HEK293 (cell line): ENCODE results near the gene NFIC.

Experiments
- CTCF ChIA-PET: fragments of 350-600 bp; formaldehyde crosslinking; extraction: SDS; loops from one replicate; lab custom pipeline; 2021; ENCODE audit warnings: antibody characterized with exemption; lab: Yijun Ruan, JAX
- POLR2A ChIA-PET: fragments of 300-600 bp; formaldehyde crosslinking; extraction: SDS; loops from one replicate; lab custom pipeline; 2020; ENCODE audit warnings: antibody characterized with exemption, inconsistent platforms; lab: Yijun Ruan, JAX
- H3K27ac ChIP-seq: fragments of 200-500 bp; sonication (Bioruptor generic); 2 replicates; pipeline ENCODE4 v1.5.1; 2014; ENCODE audit warnings: low read depth, low read length, control low read depth, inconsistent platforms; ENCODE audit errors: extremely low read depth
- H3K36me3 ChIP-seq, 2 experiments: fragments of 200-500 bp in 1 of 2; sonication (Bioruptor generic) in 1 of 2; 1 replicate in 1 of 2; 2 replicates in 1 of 2; pipeline ENCODE4 v1.5.1; 2014 to 2017; ENCODE audit warnings: inconsistent platforms in 2 of 2, low read length in 2 of 2; ENCODE audit not compliant: control insufficient read depth in 2 of 2, insufficient read depth in 1 of 2
- H3K4me1 ChIP-seq: fragments of 200-500 bp; sonication (Bioruptor generic); 2 replicates; pipeline ENCODE4 v1.5.1; 2014; ENCODE audit warnings: mild to moderate bottlenecking, low read length, inconsistent platforms; ENCODE audit not compliant: control insufficient read depth, insufficient read depth
- H3K4me3 ChIP-seq: 2 replicates; pipeline ENCODE4 v1.5.1; 2011; ENCODE audit warnings: low read depth, mild to moderate bottlenecking, control low read depth, low read length, moderate library complexity
- H3K9me3 ChIP-seq: fragments of 200-500 bp; sonication (Bioruptor generic); 2 replicates; pipeline ENCODE4 v1.5.1; 2014; ENCODE audit warnings: low read depth, low read length, inconsistent platforms; ENCODE audit not compliant: control insufficient read depth, insufficient read depth
- GLIS1 ChIP-seq: fragments of 450-650 bp; formaldehyde crosslinking; IDR thresholded peaks from 2 replicates; pipeline ENCODE4 v1.5.1; 2016; ENCODE audit warnings: missing biosample characterization, missing genetic modification characterization
- KLF1 ChIP-seq: fragments of 450-650 bp; formaldehyde crosslinking; IDR thresholded peaks from 2 replicates; pipeline ENCODE4 v1.5.1; 2016; ENCODE audit warnings: missing biosample characterization, missing genetic modification characterization
- KLF8 ChIP-seq: fragments of 450-650 bp; formaldehyde crosslinking; IDR thresholded peaks from 2 replicates; pipeline ENCODE4 v1.5.1; 2016; ENCODE audit warnings: missing biosample characterization, missing genetic modification characterization
- KLF9 ChIP-seq: fragments of 450-650 bp; formaldehyde crosslinking; IDR thresholded peaks from 2 replicates; pipeline ENCODE4 v1.5.1; 2016; ENCODE audit warnings: missing biosample characterization, missing genetic modification characterization, low read depth
- SP2 ChIP-seq: fragments of 450-650 bp; formaldehyde crosslinking; IDR thresholded peaks from 2 replicates; pipeline ENCODE4 v1.5.1; 2016; ENCODE audit warnings: missing biosample characterization, missing genetic modification characterization
- SP3 ChIP-seq: fragments of 450-650 bp; formaldehyde crosslinking; IDR thresholded peaks from 2 replicates; pipeline ENCODE4 v1.5.1; 2016; ENCODE audit warnings: missing biosample characterization, missing genetic modification characterization
- ZFP69B ChIP-seq: fragments of 450-650 bp; formaldehyde crosslinking; IDR thresholded peaks from 2 replicates; pipeline ENCODE4 v1.5.1; 2016; ENCODE audit warnings: missing biosample characterization, missing genetic modification characterization
- ZNF16 ChIP-seq: fragments of 450-650 bp; formaldehyde crosslinking; IDR thresholded peaks from 2 replicates; pipeline ENCODE4 v1.5.1; 2016; ENCODE audit warnings: low read depth, missing biosample characterization, missing genetic modification characterization
- ZNF19 ChIP-seq: fragments of 450-650 bp; formaldehyde crosslinking; IDR thresholded peaks from 2 replicates; pipeline ENCODE4; 2016; ENCODE audit warnings: missing biosample characterization, missing genetic modification characterization, low read depth
- ZNF335 ChIP-seq: fragments of 450-650 bp; formaldehyde crosslinking; conservative IDR thresholded peaks from 2 replicates; pipeline ENCODE4 v1.5.1; 2016; ENCODE audit warnings: missing biosample characterization, missing genetic modification characterization
- ZNF394 ChIP-seq: fragments of 450-650 bp; formaldehyde crosslinking; IDR thresholded peaks from 2 replicates; pipeline ENCODE4 v1.5.1; 2016; ENCODE audit warnings: missing biosample characterization, missing genetic modification characterization, mild to moderate bottlenecking, moderate library complexity, borderline replicate concordance
- ZNF548 ChIP-seq: fragments of 450-650 bp; formaldehyde crosslinking; IDR thresholded peaks from 2 replicates; pipeline ENCODE4 v1.5.1; 2016; ENCODE audit warnings: missing biosample characterization, missing genetic modification characterization
- ZNF555 ChIP-seq: fragments of 450-650 bp; formaldehyde crosslinking; conservative IDR thresholded peaks from 2 replicates; pipeline ENCODE4 v1.5.1; 2017; ENCODE audit warnings: missing biosample characterization, mild to moderate bottlenecking, missing genetic modification characterization, inconsistent platforms
- ZNF600 ChIP-seq: fragments of 450-650 bp; formaldehyde crosslinking; IDR thresholded peaks from 2 replicates; pipeline ENCODE4 v1.5.1; 2016; ENCODE audit warnings: missing biosample characterization, missing genetic modification characterization
- TF ChIP-seq, protein P1 (sequence below): IDR thresholded peaks from 2 replicates; pipeline ENCODE4 v1.6.1; 2011; ENCODE audit warnings: mild to moderate bottlenecking, low read depth, low read length, borderline replicate concordance
- TF ChIP-seq, protein P2 (sequence below): fragments of 450-650 bp; formaldehyde crosslinking; IDR thresholded peaks from 2 replicates; pipeline ENCODE4 v1.5.1; 2016; ENCODE audit warnings: missing biosample characterization, missing genetic modification characterization
- TF ChIP-seq, protein P3 (sequence below): fragments of 450-650 bp; formaldehyde crosslinking; IDR thresholded peaks from 2 replicates; pipeline ENCODE4 v1.5.1; 2016; ENCODE audit warnings: missing biosample characterization, missing genetic modification characterization

NFIC gene

DNA sequence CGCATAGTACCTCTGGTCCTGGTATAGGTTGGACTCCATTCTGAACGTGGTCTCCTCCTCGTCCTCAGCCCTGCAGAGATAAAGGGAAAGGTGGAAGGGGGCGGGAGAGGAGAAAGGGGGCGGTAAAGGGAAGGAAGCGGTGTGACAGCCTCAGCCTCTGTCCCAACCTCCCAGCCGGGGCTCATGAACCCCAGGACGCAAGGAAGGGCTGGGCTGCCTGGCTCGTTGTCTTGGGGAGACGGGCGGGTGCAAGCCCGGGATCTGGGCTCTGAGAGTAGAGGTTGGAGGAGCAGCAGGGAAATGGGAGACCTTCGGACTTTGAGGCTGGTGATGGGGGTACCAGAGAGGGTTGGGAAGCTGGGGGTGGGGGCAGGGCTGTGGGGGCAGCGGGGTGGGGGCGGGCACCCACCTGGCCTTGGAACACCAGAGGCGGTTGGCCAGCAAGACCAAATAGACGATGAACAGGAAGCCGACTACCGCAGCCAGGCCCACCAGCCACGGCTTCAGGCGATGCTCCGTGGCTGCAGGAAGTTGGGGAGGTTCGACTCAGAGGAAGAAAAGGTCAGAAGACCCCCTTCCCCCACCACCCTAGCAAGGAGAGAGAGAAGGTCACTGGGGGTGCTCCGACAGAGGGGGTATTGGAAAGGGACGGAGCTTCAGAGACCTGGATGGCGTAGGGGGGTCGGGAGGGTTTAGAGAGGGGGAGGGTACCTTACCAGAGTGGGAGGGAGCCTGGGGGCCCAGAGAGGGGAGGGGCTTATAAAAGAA, 112.2 kb downstream of the NFIC start:
- CTCF ChIA-PET = interaction anchor here (0.5 to 9.4 kb wide), 4 partner anchors 8 to 151 kb away, joined by 3 to 62 read pairs (median 4); no protein-coding TSS in a partner anchor
- no peak overlapping the region for H3K27ac ChIP-seq
- POLR2A ChIA-PET = interaction anchor here (0.7 to 0.9 kb wide), 3 partner anchors 22 to 245 kb away, joined by 3 to 7 read pairs (median 3); partner anchors contain the start of gene DOHH

DNA sequence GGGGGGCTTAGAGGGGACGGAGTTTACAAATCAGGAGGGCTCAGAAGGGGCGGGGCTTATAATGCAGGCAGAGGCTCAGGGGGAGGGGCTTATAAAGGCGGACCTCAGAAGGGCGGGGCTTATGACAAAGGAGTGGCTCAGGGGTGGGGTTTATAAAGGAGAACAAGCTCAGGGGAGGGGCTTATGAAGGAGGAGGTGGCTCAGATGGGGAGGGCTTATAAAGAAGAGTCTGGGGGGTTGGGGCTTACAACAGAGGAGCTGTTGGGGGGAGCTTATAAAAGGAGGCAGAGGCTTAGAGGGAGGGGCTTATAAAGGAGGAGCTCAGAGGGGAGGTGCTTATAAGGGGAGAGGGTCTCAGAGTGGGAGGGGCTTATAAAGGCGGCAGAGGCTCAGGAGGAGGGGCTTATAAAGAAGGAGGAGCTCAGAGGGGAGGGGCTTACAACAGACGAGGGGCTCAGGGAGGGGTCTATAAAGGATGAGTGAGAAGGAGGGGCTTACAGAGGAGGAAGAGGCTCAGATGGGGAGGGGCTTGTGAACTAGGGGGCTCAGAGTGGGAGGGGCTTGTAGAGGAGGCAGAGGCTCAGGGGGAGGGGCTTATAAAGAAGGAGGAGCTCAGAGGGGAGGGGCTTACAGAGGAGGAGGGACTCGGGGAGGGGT, 112.9 kb downstream of the NFIC start:
- H3K36me3 ChIP-seq = no peaks in the 10 kb centered on the region
- POLR2A ChIA-PET = interaction anchor here (0.6 to 0.9 kb wide), 5 partner anchors 12 to 246 kb away, joined by 3 to 7 read pairs (median 3); partner anchors contain the start of gene DOHH
- no peak overlapping the region for H3K27ac ChIP-seq
- peak; percentile 47; the same call in 1 of the 2 replicates for TF ChIP-seq SP3 (tag by site-specific recombination)
- no peak for TF ChIP-seq ZNF548 (tag by site-specific recombination)
- 0 out of 2 replicates have a peak, but pooled peaks have one; percentile 13 for TF ChIP-seq KLF1 (tag by site-specific recombination)
- TF ChIP-seq KLF8 = peak; percentile 64
- TF ChIP-seq SP2 (tag by site-specific recombination) = peak; percentile 61
- TF ChIP-seq ZNF335 = no peak
- no peak for TF ChIP-seq KLF9 (tag by site-specific recombination)
- no peak for TF ChIP-seq ZNF16
- H3K9me3 ChIP-seq = no peaks in the 10 kb centered on the region
- H3K4me3 ChIP-seq = no peak overlapping the region
- CTCF ChIA-PET = interaction anchor here (0.5 to 9.4 kb wide), 5 partner anchors 8 to 156 kb away, joined by 3 to 62 read pairs (median 3); no protein-coding TSS in a partner anchor
- no peaks in the 10 kb centered on the region for H3K4me1 ChIP-seq

More for the DNA sequence above, 112.2 kb downstream of the NFIC start:
- no peak for TF ChIP-seq ZNF394
- TF ChIP-seq, protein P1, sequence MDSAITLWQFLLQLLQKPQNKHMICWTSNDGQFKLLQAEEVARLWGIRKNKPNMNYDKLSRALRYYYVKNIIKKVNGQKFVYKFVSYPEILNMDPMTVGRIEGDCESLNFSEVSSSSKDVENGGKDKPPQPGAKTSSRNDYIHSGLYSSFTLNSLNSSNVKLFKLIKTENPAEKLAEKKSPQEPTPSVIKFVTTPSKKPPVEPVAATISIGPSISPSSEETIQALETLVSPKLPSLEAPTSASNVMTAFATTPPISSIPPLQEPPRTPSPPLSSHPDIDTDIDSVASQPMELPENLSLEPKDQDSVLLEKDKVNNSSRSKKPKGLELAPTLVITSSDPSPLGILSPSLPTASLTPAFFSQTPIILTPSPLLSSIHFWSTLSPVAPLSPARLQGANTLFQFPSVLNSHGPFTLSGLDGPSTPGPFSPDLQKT = no peak
- no peak for TF ChIP-seq ZNF19 (tag by site-specific recombination)
- 0 out of 2 replicates have a peak, but pooled peaks have one; percentile 4 for TF ChIP-seq ZNF600 (tag by site-specific recombination)
- TF ChIP-seq ZNF555 (tag by site-specific recombination) = no peak
- TF ChIP-seq, protein P2, sequence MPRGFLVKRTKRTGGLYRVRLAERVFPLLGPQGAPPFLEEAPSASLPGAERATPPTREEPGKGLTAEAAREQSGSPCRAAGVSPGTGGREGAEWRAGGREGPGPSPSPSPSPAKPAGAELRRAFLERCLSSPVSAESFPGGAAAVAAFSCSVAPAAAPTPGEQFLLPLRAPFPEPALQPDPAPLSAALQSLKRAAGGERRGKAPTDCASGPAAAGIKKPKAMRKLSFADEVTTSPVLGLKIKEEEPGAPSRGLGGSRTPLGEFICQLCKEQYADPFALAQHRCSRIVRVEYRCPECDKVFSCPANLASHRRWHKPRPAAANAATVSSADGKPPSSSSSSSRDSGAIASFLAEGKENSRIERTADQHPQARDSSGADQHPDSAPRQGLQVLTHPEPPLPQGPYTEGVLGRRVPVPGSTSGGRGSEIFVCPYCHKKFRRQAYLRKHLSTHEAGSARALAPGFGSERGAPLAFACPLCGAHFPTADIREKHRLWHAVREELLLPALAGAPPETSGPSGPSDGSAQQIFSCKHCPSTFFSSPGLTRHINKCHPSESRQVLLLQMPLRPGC (tag by site-specific recombination) = no peak
- H3K36me3 ChIP-seq = no peaks in the 10 kb centered on the region
- H3K9me3 ChIP-seq = no peaks in the 10 kb centered on the region
- no peak overlapping the region for H3K4me3 ChIP-seq
- H3K4me1 ChIP-seq = no peaks in the 10 kb centered on the region

DNA sequence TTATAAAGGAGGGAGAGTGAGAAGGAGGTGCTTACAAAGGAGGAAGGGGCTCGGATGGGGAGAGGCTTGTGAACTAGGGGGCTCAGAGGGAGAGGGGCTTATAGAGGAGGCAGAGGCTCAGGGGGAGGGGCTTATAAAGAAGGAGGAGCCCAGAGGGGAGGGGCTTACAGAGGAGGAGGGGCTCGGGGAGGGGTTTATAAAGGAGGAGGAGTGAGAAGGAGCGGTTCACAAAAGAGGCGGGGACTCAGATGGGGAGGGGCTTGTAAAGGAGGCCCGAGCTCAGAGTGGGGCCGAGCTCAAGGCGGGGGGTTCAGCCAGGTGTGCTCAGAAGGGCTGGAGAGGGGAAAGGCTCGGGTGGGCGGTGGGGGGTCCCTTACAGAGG, 113.4 kb downstream of the NFIC start:
- POLR2A ChIA-PET = interaction anchor here (0.6 to 0.9 kb wide), 4 partner anchors 11 to 203 kb away, joined by 3 to 6 read pairs (median 4); no protein-coding TSS in a partner anchor
- Histone ChIP-seq H3K9me3 (no peaks in the 10 kb centered on the region), H3K4me3 (no peak overlapping the region), H3K27ac (no peak overlapping the region), H3K4me1 (no peaks in the 10 kb centered on the region), H3K36me3 (no peaks in the 10 kb centered on the region)
- TF ChIP-seq GLIS1 (peak; percentile 29; the same call in 1 of the 2 replicates), ZFP69B (tag by site-specific recombination) (0 out of 2 replicates have a peak, but pooled peaks have one; percentile 10)
- TF ChIP-seq, protein P3, sequence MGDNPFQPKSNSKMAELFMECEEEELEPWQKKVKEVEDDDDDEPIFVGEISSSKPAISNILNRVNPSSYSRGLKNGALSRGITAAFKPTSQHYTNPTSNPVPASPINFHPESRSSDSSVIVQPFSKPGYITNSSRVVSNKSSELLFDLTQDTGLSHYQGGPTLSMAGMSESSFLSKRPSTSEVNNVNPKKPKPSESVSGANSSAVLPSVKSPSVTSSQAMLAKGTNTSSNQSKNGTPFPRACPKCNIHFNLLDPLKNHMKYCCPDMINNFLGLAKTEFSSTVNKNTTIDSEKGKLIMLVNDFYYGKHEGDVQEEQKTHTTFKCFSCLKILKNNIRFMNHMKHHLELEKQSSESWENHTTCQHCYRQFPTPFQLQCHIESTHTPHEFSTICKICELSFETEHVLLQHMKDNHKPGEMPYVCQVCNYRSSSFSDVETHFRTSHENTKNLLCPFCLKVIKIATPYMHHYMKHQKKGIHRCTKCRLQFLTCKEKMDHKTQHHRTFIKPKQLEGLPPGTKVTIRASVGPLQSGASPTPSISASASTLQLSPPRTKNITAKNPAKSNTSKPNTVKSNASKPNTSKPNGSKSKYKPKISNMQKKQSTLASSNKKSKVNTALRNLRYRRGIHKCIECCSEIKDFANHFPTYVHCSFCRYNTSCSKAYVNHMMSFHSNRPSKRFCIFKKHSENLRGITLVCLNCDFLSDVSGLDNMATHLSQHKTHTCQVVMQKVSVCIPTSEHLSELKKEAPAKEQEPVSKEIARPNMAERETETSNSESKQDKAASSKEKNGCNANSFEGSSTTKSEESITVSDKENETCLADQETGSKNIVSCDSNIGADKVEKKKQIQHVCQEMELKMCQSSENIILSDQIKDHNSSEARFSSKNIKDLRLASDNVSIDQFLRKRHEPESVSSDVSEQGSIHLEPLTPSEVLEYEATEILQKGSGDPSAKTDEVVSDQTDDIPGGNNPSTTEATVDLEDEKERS (tag by site-specific recombination) = no peak
- CTCF ChIA-PET = interaction anchor here (0.6 to 9.4 kb wide), 4 partner anchors 9 to 156 kb away, joined by 3 to 62 read pairs (median 4); no protein-coding TSS in a partner anchor
